SK-N-DZ (cell line): Measurements from ENCODE around the gene DCTN3.

Experiments
- DNase-seq: peaks from one replicate; pipeline ENCODE4 v3.0.0-alpha.2; 2015; ENCODE audit warnings: low spot score

The DCTN3 gene

GRCh38 chr9:34590381-34591247 lies 29.7 kb downstream of the DCTN3 start:
- DNase-seq: no peak

- DNase-seq: peak; percentile 74
These were observed 30.5 kb downstream of the DCTN3 start, which contains the start of gene CNTFR for GRCh38 chr9:34589636-34590380. Gene CNTFR, minus strand, starts transcription at chr9:34589724. Its CDS starts 20,743 bp downstream, at chr9:34568981.

GRCh38 chr9:34588671-34589635 lies 31.3 kb downstream of the DCTN3 start:
- no peak for DNase-seq

GRCh38 chr9:34587271-34587670 lies 33.0 kb downstream of the DCTN3 start:
- no peak for DNase-seq

GRCh38 chr9:34585946-34586669 lies 34.2 kb downstream of the DCTN3 start:
- no peak for DNase-seq

- DNase-seq: no peak
These were observed 35.3 kb downstream of the DCTN3 start for GRCh38 chr9:34584970-34585369.

- no peak for DNase-seq
These were observed 37.5 kb downstream of the DCTN3 start for GRCh38 chr9:34582787-34583186.

- no peak for DNase-seq
These were observed 39.0 kb downstream of the DCTN3 start for GRCh38 chr9:34581318-34581717.

- DNase-seq: no peak
These were observed 39.9 kb downstream of the DCTN3 start for GRCh38 chr9:34580358-34580757.

GRCh38 chr9:34579808-34580163 lies 40.5 kb downstream of the DCTN3 start:
- no peak for DNase-seq

- no peak for DNase-seq
These were observed 41.0 kb downstream of the DCTN3 start for GRCh38 chr9:34579104-34579807.

- DNase-seq: peak; percentile 77
These were observed 41.8 kb downstream of the DCTN3 start for GRCh38 chr9:34578241-34579103.

GRCh38 chr9:34577400-34578240 lies 42.7 kb downstream of the DCTN3 start:
- no peak for DNase-seq

- no peak for DNase-seq
These were observed 43.5 kb downstream of the DCTN3 start for GRCh38 chr9:34576597-34577399.

GRCh38 chr9:34575862-34576596 lies 44.3 kb downstream of the DCTN3 start:
- DNase-seq: no peak

GRCh38 chr9:34575241-34575640 lies 45.1 kb downstream of the DCTN3 start:
- no peak for DNase-seq

- no peak for DNase-seq
These were observed 45.7 kb downstream of the DCTN3 start for GRCh38 chr9:34574571-34574970.
